Cardiac muscle cell (in vitro differentiated cells and primary cell): ENCODE data around the gene MBD2. TPM values are rescaled to one million over a fixed set of nuclear protein-coding genes. Genes with fewer than 3 reads are reported as not detected.

Source experiments
- DNase-seq, 2 donors: peaks; one replicate each; pipeline versions ENCODE4 v3.0.0 to v3.0.0-alpha.2; 2010 to 2017; ENCODE audit warnings: low read depth in 1 of 2, low spot score in 1 of 2
- H3K27ac ChIP-seq: fragments of 200-600 bp; sonication (generic); 2 replicates; pipeline ENCODE4 v1.5.1; 2016
- H3K27me3 ChIP-seq: fragments of 200-600 bp; sonication (generic); 2 replicates; pipeline ENCODE4 v1.6.0; 2016; ENCODE audit warnings: control low read depth
- H3K36me3 ChIP-seq: fragments of 200-600 bp; sonication (generic); 2 replicates; pipeline ENCODE4 v1.5.1; 2016; ENCODE audit warnings: control low read depth
- H3K4me1 ChIP-seq: fragments of 200-600 bp; sonication (generic); 2 replicates; pipeline ENCODE4 v1.8.1; 2017; ENCODE audit warnings: low read depth, mild to moderate bottlenecking, mixed run types
- H3K4me3 ChIP-seq: fragments of 200-600 bp; sonication (generic); 2 replicates; pipeline ENCODE4 v1.5.1; 2016; ENCODE audit warnings: mild to moderate bottlenecking
- H3K9me3 ChIP-seq: fragments of 200-600 bp; sonication (generic); 2 replicates; pipeline ENCODE4 v1.5.1; 2017; ENCODE audit warnings: low read depth, mild to moderate bottlenecking, control low read depth
- CTCF ChIP-seq: IDR thresholded peaks from 2 replicates; pipeline ENCODE4 v1.5.1; 2012; ENCODE audit warnings: low read depth, mild to moderate bottlenecking, low read length
- polyA plus RNA-seq: library from polyadenylated mRNA; unstranded; fragments of >200 nt; fragmentation: Nextera tagmentation; extraction: Ambion mirVana; gene quantifications from 2 replicates; pipeline ENCODE4 v1.2.1, GENCODE V29; 2016
- total RNA-seq: library from RNA; depleted of rRNA; stranded (reverse); fragments of >200 nt; gene quantifications from 2 replicates; pipeline ENCODE4 v1.2.3, GENCODE V29; 2016

Gene MBD2
- total and polyA plus RNA-seq, 2 experiments from 2014 or later: 27.5 to 40.0 TPM

- no peaks in the 10 kb centered on the region for H3K36me3 ChIP-seq
- H3K9me3 ChIP-seq: no peaks in the 10 kb centered on the region
- H3K27ac ChIP-seq: no peak overlapping the region
- no peak overlapping the region for H3K4me3 ChIP-seq
- peaks cover 17% of the 10 kb centered on the region for H3K4me1 ChIP-seq
- TF ChIP-seq CTCF: no peak
- DNase-seq: peak in 1 of 2 donors; percentile 28
- no peaks in the 10 kb centered on the region for H3K27me3 ChIP-seq
These were observed 112.1 kb downstream of the MBD2 start for GRCh38 chr18:54112356-54112755.

- no peaks in the 10 kb centered on the region for H3K4me1 ChIP-seq
- no peak overlapping the region for H3K27ac ChIP-seq
- peak in 1 of 2 donors; percentile 15 for DNase-seq
- no peaks in the 10 kb centered on the region for H3K27me3 ChIP-seq
- H3K4me3 ChIP-seq: no peak overlapping the region
- no peaks in the 10 kb centered on the region for H3K9me3 ChIP-seq
- TF ChIP-seq CTCF: no peak
- H3K36me3 ChIP-seq: no peaks in the 10 kb centered on the region
These were observed 115.3 kb downstream of the MBD2 start for GRCh38 chr18:54109131-54109683.

GRCh38 chr18:54102123-54102522, 122.3 kb downstream of the MBD2 start:
- H3K36me3 ChIP-seq: no peaks in the 10 kb centered on the region
- no peak overlapping the region for H3K27ac ChIP-seq
- no peak overlapping the region for H3K4me3 ChIP-seq
- H3K4me1 ChIP-seq: no peaks in the 10 kb centered on the region
- H3K9me3 ChIP-seq: no peaks in the 10 kb centered on the region
- no peaks in the 10 kb centered on the region for H3K27me3 ChIP-seq
- DNase-seq: no peak
- no peak for TF ChIP-seq CTCF

Other genes with a start within 250 kb of the MBD2 start
- gene POLI, start 44.8 kb upstream of the MBD2 start, total RNA-seq: 22.3 and 43.9 TPM in 2 replicates
- 43.7 and 53.3 TPM in 2 replicates for gene POLI, start 44.8 kb upstream of the MBD2 start, polyA plus RNA-seq
- gene STARD6, start 133.2 kb upstream of the MBD2 start, total RNA-seq: not detected in 2 replicates
- gene STARD6, start 133.2 kb upstream of the MBD2 start, polyA plus RNA-seq: 0.72 TPM in 1 of 2 replicates, not detected in the other
- 1.3 and 2.5 TPM in 2 replicates for gene C18orf54, start 133.2 kb upstream of the MBD2 start, total RNA-seq
- gene C18orf54, start 133.2 kb upstream of the MBD2 start, polyA plus RNA-seq: 0.84 and 5.3 TPM in 2 replicates